ENCODE data around the gene ALOX12B. TPM values are rescaled to one million over a fixed set of nuclear protein-coding genes. Genes with fewer than 3 reads are reported as not detected.
"Not testable (repeated sequence)": the region's sequence is repeated elsewhere in the genome, so short reads cannot be mapped to it uniquely, and the experiment has no call there.

The ALOX12B gene
- total RNA-seq, 1 experiment from 2014 or later: 0.51 TPM

DNA sequence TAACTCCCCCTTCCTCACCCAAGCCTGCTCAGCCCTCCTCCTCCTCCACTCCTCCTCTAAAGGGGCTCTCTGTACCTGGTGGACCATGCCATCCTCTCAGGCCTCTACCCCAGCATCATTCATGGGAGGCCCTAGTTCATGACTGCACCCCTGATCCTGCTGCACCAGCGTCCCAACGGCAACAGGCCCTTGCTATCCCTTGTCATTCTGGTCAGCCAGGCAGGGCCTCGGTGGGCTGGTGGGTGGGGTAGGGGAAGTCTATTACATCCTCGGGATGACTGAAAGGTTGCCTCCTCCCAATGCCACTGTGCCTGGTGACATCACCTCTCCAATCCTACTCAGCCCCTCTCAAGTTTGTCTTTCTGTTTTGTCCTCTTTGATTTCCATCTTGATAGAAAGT is 19.7 kb downstream of the ALOX12B start:
- no peak for DNase-seq (ENCODE audit: low read depth)

DNA sequence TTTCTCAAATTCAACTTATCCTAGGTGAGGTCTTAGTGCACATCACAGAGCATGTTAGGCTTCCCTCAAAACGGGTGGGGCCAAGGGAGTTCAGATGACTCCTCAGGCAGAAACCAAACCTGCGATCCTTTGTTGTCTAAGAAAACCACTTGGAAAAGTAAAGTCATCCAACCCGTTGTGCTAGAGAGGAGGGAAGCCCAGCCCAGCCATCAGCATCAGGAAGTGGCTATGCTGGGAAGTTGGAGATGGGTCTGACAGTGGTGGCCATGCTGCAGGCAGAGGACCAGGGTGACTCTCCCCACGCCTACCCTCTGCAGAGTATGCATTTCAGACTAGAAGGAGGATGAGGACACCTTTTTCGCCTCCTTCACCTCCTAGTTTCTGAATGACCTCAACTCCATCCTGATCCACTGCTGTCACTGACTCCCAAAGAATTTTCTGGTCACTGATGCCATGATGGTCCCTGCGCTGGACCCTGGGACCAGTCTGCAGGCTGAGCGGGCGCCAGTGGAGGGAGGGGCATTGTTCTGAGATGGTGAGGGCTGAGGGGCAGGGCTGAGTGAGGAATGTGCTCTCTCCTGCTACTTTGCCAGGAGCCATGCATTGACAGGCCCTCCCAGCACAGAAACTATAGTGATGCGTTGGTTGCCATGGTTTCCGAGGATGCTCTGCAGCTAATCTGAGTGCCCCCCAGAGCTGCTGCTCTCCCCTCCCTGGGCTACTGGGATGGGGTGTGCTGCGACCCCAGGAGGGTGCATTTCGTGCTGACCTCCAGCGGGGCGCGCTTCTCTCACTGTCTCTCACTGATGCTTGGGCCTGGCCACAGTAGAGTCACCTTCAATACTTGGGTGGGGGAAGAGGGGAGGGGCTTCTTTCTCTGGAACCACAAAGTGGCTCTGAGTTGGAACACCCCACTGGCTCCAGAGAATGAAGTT is 20.4 kb downstream of the ALOX12B start:
- DNase-seq (ENCODE audit: low read depth): no peak

GRCh38 chr17:8064561-8065019 is 22.9 kb downstream of the ALOX12B start:
- no peak for DNase-seq (ENCODE audit: low read depth)

DNA sequence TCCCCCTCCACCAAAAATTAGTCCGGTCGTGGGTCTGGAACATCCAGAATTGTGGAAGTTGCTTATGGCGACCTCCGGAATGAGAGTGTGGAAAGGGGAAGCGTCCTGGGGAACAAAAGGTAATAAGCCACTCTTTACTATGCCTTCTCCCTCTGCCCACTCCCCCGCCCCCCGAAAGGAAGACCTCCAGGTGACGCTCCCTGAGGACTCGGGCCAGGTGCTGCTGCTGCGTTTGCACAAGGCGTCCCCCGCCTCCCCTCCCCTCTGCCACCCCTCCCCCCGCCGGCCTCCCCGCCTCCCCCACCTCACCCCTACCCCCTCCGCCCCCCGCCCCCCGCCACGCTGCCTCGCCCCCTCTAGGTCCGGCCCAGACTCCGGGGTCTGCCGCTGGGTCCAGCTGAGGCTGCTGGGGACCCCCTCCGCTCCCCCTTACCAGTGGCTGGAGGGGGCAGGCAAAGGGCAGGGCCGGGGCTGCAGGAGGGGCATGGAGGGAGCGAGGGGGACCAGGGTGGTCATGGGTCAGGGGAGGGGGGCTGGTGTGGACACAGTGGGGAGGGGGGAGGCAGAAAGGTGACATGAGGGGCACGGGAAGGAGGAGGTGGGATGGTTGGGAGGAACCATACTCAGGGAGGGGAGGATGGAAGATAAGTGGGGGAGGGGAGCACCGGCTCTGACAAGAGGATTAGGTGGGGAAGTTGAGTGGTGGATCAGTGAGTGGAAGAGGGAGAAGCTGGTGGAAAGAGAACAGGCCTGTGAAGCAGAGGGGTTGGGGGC is 23.6 kb downstream of the ALOX12B start:
- DNase-seq (ENCODE audit: low read depth): no peak

- DNase-seq (ENCODE audit: low read depth): no peak
Observed at GRCh38 chr17:8062807-8063483, 24.6 kb downstream of the ALOX12B start.

GRCh38 chr17:8062435-8062806 is 25.1 kb downstream of the ALOX12B start:
- no peak for DNase-seq (ENCODE audit: low read depth)

- DNase-seq (ENCODE audit: low read depth): not testable (repeated sequence)
Observed at GRCh38 chr17:8061851-8062250, 25.7 kb downstream of the ALOX12B start.

DNA sequence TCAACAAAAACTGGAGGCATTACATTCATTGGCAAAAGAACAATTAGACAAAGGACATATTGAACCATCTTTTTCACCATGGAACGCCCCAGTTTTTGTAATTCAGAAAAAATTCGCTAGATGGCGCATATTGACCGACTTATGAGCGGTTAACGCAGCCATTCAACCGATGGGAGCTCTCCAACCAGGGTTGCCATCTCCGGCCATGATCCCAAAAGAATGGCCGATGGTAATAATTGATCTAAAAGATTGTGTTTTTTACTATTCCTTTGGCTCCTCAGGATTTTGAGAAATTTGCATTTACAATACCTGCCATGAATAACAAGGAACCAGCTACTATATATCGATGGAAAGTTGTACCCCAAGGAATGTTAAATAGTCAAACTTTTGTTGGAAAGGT is 27.2 kb downstream of the ALOX12B start:
- peak; percentile 62 for DNase-seq (ENCODE audit: low read depth)

DNA sequence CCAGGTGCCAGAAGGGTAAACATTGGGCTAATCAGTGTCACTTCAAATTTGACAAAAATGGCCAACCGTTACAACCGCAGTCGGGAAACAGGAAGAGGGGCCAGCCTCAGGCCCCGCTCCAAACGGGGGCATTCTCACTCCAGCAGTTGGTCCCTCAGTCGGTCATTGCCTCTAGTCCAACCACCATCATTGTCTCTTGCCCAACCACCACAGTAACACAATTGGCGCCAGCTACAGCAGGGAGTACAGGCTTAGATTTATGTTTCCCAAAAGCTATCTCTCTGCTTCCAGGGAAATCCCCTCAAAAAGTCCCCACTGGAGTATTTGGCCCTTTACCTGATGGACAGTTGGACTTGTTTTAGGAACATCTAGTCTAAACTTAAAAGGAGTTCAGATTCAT is 28.4 kb downstream of the ALOX12B start:
- no peak for DNase-seq (ENCODE audit: low read depth)

GRCh38 chr17:8057691-8058114 is 29.8 kb downstream of the ALOX12B start:
- DNase-seq (ENCODE audit: low read depth): peak; percentile 80

GRCh38 chr17:8056976-8057625 is 30.4 kb downstream of the ALOX12B start:
- DNase-seq (ENCODE audit: low read depth): no peak

DNA sequence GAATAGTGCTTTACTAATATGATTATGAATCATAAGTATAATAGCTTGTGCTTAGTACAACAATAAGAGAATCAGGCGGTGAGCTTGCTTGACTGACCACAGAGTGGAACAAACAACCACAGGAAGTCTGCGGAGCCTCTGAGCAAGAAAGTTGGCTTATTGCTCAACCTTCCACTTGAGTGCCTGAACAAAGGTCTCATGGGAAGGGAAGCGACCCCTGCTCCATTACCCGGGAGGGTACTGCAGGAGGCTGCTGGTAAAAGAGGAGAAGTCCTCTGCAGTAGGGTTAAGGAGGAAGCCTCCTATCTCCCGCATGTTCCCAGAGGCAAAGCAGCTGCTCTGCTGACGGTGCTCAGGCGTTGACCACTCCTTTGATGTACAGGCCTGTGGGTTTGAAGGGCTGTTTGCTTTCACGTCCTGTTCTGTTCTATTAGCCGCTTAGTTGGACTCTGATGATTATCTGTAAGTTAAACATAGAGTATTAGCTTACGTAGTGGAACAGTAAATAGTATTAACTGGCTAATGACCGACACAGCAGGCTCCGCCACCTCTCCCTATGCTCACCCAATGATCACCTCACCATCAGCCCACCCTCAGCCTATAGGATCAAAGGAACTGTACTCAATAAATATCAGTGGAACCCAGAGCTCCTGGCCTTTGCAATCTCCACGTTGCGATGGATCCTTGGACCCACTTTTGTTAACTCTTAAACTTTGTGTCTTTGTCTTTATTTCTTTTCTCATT is 31.1 kb downstream of the ALOX12B start:
- peak; percentile 49 for DNase-seq (ENCODE audit: low read depth)

- DNase-seq (ENCODE audit: low read depth): no peak
Observed at GRCh38 chr17:8055851-8056231, 31.7 kb downstream of the ALOX12B start.

DNA sequence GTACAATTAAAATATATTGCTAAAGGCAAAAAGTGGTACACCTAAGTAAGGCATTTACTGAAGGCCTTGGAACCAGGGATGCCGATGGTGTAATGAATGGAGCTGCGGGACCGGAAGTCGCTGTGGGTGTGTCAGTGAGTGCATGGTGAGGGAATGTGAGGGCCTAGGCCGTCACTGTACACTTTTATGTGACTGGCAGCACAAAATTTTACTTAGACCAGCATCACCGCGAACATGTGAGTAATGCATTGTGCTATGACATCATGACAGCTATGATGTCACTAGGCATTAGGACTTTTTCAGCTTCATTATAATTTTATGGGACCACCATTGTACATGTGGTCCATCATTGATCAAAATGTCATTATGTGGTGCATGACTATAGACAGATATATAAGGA is 33.9 kb downstream of the ALOX12B start:
- DNase-seq (ENCODE audit: low read depth): peak; percentile 55

DNA sequence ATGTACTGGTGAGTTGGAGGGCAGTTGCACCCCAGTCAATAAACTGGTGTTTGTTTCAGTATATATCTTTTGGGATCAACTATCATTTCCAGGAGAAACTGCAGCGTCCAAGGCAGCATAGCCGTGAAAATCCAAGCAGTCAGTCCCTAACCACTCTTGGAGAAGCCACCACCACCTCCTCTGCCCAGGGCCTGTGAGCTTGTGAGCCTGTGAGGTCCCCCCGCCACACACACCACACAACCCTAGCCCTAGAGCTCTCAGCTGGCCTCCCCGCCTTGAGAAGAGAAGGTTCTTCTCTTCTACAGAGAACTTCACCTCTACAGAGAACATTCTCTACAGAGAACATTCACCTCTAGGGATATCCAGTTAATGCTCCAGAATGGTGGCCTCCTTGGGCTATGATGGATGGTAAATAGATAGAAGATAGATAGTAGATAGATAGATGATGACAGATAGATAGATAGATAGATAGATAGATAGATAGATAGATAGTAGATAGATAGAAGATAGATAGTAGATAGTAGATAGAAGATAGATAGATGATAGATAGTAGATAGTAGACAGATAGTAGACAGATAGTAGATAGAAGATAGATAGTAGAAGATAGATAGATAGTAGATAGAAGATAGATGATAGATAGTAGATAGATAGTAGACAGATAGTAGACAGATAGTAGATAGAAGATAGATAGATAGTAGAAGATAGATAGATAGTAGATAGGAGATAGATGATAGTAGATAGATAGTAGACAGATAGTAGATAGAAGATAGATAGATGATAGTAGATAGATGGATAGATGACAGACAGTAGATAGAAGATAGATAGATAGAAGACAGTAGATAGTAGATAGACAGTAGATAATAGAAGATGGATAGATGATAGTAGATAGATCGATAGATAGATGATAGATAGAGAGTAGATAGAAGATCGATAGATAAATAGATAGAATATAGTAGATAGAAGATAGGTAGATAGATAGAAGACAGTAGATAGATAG is 35.0 kb downstream of the ALOX12B start:
- DNase-seq (ENCODE audit: low read depth): no peak

DNA sequence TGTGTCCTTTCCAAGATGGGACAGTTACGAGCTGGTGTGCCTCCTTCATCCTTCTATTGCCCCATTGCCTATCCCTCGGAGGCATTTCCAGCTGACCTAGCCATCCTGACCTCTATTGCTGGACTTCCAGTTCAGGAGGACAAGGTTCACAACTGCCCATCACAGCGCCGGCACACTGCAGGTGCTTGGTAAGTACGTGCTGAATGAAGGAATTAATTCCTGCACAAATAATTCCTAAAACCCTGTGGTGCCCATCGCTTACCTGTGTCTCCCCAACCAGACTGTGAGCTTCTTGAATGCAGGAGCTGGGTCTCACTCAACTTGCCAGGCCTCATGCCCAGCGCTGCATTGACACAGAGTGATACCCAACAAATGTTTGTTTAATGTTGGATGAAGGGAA is 35.7 kb downstream of the ALOX12B start:
- DNase-seq (ENCODE audit: low read depth): no peak

DNA sequence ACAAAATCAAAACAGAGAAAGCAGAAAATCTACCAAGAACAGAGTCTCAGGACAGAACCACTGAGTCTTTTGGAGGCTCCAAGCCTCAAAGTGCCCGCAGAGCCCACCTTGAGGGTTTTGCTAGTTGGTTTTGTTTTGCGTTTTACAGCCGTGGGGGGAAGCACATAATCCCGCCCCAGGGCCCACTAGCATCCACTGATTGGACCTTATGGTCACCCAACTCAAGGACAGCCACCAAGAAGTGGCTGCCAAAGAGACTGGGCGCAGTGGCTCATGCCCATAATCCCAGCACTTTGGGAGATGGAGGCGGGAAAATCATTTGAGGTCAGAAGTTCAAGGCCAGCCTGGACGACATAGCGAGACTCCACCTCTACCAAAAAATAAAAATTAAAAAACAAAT is 38.8 kb downstream of the ALOX12B start:
- DNase-seq (ENCODE audit: low read depth): no peak

DNA sequence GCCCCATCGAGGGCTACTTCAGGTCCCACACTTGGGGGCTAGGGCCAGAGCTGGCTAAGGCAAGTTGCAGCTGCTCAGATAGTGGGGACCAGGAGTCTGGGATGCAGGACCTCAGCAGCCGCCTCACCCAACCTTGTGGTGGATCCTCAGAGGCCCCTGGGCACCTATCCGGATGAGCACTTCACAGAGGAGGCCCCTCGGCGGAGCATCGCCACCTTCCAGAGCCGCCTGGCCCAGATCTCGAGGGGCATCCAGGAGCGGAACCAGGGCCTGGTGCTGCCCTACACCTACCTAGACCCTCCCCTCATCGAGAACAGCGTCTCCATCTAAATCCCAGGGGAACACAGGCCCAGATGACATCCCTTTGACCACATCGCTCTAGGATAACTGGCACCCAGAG is 39.3 kb downstream of the ALOX12B start:
- DNase-seq (ENCODE audit: low read depth): no peak

GRCh38 chr17:8047769-8048110 is 39.8 kb downstream of the ALOX12B start:
- no peak for DNase-seq (ENCODE audit: low read depth)
